ENCODE data around the gene GPX5.

The GPX5 gene

DNA sequence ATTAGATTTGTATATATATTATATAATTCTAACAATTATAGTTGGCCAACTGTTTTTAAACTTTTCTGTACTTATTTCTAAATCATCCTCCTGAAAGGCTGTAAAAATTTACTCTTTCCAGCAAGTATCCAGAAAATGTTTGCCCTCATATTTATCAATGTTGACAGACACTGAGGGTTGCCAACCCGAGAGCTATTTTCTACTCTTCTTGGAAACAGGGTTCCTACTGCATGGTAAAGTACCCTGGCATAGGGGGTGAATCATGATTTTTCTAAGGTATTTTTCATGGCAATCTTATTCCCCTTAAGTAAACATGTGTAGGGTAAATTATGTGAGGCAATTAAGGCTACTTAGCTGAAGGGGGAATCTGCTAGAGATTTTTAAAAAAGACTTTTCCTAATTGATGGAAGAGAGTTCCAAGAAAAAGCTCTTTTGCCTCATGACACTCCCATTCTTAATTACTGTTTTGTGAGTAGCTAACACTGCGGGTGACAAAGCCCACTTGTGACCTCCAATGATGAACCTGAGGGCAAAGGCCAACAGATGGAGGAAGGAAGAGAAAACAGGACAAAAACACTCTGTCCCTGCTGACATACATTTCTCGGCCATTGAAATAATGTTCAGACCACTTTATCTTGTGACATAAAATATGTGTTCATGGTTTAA lies 37.9 kb downstream of the GPX5 start:
- FAIRE-seq = no peak

DNA sequence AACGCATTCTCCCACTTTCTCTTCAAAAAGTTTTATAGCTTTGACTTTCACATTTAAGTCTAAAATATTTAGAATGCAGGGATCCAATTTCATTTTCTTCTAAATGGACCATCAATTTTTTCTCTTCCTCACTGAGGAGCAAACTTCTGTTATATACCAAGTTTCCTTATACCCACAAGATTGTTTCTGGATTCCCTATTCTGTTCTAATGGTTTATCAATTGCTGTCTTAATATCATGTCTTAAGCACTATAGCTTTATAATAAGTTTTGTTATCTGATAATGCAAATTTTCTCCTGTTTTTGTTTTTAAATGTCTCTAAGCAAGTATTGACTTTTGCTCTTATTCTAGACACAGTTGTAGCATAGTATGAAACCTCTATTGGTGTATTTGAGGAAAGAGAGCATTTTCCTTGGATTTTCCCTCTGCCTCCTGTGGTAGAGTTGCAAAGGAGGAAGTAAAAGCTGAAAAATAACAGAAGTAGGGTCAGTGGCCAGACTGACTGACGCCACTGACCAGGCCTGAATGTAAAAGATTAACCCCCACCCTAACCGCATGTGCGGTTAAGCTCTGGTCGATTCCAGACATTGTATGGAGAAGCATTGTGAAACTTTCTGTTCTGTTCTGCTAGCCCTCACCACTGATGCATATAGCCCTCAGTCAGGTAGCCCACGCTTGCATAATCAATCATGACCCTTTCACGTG lies 40.3 kb downstream of the GPX5 start:
- no peak for FAIRE-seq

DNA sequence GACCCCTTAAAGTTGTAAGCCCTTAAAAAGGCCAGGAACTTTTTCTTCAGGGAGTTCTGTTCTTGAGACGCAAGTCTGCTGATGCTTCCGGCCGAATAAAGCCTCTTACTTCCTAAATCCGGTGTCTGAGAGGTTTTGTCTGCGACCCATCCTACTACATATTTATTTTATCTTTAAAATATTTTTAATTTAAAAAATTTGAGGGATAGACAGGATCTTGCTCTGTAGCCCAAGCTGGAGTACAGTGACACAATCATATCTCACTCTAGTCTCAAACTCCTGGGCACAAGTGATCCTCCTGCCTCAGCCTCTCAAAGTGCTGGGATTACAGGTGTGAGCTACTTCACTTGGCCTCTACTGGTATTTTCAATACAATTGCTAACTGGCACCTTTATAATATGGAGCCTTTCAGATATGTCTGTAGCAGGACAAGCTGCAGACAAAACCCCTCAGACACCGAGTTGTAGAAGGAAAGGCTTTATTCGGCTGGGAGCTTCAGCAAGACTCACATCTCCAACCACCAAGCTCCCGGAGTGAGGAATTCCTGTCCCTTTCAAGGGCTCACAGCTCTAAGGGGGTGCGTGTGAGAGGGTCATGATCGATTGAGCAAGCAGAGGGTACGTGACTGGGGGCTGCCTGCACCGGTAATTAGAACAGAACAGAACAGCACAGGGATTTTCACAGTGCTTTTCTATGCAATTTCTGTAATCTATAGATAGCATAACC lies 41.0 kb downstream of the GPX5 start:
- no peak for FAIRE-seq

DNA sequence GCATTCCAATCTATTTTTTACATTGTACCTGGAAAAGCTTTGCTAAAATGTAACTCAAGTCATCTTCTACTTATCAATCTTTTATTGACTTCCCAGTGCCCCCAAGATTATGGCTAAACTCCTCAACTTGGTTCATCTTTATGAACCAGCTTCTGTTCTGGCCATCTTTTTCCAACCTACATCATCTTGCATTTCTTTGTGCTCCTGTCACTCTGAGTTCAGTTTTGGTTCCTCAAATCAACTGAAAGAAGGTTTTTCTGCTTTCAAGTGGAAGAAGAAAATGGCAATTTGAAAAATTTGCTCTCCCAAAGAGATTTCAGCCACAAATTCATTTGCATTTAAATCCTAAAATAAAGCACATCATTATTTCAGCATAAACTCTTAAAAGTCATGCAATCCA lies 41.8 kb downstream of the GPX5 start:
- no peak for FAIRE-seq

DNA sequence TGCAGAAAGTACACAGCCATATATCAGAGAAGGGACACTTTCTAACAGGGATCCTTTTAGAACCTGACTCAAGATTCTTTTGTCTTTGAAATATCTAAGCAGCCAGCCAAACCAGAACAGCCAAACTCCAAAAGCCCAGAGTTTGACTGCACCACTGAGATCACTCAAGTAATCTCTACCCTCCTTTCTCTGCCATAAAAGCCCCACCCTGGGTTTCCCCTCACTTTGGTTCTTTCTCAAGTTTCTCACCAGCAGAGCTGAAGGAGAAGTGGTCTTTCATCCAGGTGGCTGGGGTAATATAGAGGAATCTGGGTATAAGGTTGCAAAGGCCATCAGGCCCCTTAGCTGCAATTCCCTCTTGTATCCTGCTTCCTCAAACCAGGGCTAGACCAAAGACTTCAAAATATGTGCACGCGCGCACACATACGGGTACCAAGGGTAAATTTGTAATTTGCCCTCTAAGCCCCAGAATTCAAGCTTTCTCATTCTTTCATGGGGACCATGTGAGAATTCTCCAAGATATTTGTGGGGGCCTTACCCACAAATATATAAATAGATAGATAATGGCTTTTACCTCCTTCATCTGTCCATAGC lies 42.9 kb downstream of the GPX5 start:
- no peak for FAIRE-seq

DNA sequence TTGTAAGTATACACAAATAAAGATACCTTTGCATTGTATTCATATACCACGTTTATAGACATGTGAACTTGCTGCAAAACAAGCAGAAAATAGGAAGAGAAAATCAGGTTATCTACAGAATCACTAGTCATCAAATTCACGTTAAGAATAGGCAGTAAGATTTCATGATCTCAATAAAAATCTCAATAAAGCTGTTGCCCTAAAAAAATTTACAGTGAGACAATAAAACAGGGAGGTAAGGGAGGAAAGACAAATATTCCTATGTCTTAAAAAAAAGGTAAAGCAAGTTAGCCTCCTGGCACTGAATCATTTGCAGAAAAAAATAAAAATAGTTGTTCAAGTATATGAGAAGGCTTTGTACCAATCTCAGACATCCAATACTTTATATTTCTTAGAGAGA lies 44.1 kb downstream of the GPX5 start:
- no peak for FAIRE-seq

DNA sequence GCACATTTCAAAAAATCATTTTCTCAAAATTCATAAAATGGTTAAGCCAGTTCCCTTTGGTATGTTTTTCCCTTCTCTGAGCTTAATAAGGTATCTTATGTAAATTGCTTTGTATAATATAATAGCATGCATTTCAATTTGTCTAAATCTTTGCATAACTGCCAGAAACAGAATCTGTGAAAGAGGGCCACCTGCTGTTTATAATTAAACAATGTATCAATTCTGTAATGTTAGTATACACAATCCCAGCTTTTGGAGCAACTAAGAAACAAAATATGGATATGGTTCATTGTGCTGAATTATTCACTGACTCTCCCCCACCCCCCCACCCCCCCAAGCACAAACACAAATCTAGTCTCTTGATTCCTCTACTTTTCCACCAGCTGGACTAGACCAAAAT lies 54.8 kb downstream of the GPX5 start:
- no peak for FAIRE-seq

DNA sequence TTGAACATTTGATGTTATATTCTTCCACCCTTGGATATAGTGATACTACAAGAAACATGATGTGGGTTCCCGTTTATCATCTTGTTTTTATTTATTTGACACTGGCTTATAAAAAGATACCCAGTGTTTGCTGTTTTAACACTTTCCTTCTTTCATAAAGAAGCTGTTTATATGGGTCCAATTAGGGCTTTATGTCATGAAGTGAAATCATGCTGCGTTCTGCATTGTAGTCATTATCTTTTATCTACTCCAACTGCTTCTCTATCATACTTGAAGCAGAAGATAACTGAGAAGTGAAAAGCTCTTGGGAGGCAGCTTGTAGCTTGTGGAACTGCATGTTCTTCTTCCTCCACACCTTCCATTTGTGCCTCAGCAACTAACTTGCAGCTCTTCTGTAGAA lies 57.8 kb downstream of the GPX5 start:
- no peak for FAIRE-seq
